GM23248 (cell line): ENCODE results near the gene VDAC1. TPM values are rescaled to one million over a fixed set of nuclear protein-coding genes. Genes with fewer than 3 reads are reported as not detected.
A peak's percentile ranks its signal among the peaks of the same experiment; 100 is the strongest.

Experiments used
- DNase-seq: peaks from one replicate; pipeline ENCODE4 v3.0.0-alpha.2; 2015
- H2AFZ ChIP-seq: fragments of 200-600 bp; sonication (generic); 2 replicates; pipeline ENCODE4 v1.6.1; 2016; ENCODE audit warnings: antibody characterized with exemption
- H3F3A ChIP-seq: fragments of 200-600 bp; sonication (generic); 2 replicates; pipeline ENCODE4 v1.6.1; 2016; ENCODE audit warnings: mild to moderate bottlenecking, antibody characterized with exemption, mixed run types; ENCODE audit not compliant: insufficient read depth
- H3K27ac ChIP-seq: fragments of 200-600 bp; sonication (generic); 2 replicates; pipeline ENCODE4 v1.5.1; 2016; ENCODE audit warnings: mild to moderate bottlenecking
- H3K27me3 ChIP-seq: fragments of 200-600 bp; sonication (generic); replicated peaks from 2 replicates; pipeline ENCODE4 v1.6.1; 2016; ENCODE audit warnings: mild to moderate bottlenecking; ENCODE audit not compliant: insufficient read depth
- H3K36me3 ChIP-seq: fragments of 200-600 bp; sonication (generic); 2 replicates; pipeline ENCODE4 v1.6.1; 2016; ENCODE audit warnings: low read depth, mild to moderate bottlenecking
- H3K4me1 ChIP-seq: fragments of 200-600 bp; sonication (generic); 2 replicates; pipeline ENCODE4 v1.6.1; 2016; ENCODE audit warnings: mild to moderate bottlenecking; ENCODE audit not compliant: insufficient read depth
- H3K4me2 ChIP-seq: fragments of 200-600 bp; sonication (generic); one replicate; pipeline ENCODE4 v1.6.1; 2016; ENCODE audit warnings: mild to moderate bottlenecking; ENCODE audit not compliant: unreplicated experiment
- H3K4me3 ChIP-seq: fragments of 200-600 bp; sonication (generic); 2 replicates; pipeline ENCODE4 v1.5.1; 2016; ENCODE audit warnings: mild to moderate bottlenecking
- H3K79me2 ChIP-seq: fragments of 200-600 bp; sonication (generic); 2 replicates; pipeline ENCODE4 v1.6.1; 2016; ENCODE audit warnings: mild to moderate bottlenecking; ENCODE audit not compliant: insufficient read depth
- H3K9ac ChIP-seq: fragments of 200-600 bp; sonication (generic); 2 replicates; pipeline ENCODE4 v1.6.1; 2016; ENCODE audit warnings: mild to moderate bottlenecking
- H3K9me2 ChIP-seq: fragments of 200-600 bp; sonication (generic); 2 replicates; pipeline ENCODE4 v1.6.1; 2016; ENCODE audit warnings: mixed run types, mild to moderate bottlenecking, moderate library complexity; ENCODE audit not compliant: insufficient read depth
- H3K9me3 ChIP-seq: fragments of 200-600 bp; sonication (generic); one replicate; pipeline ENCODE4 v1.6.1; 2017; ENCODE audit warnings: low read depth
- H4K20me1 ChIP-seq: fragments of 200-600 bp; sonication (generic); 2 replicates; pipeline ENCODE4 v1.6.0; 2016; ENCODE audit not compliant: insufficient read depth
- EZH2 ChIP-seq: fragments of 200-600 bp; sonication (generic); IDR thresholded peaks from 2 replicates; pipeline ENCODE4 v1.6.1; 2018; ENCODE audit warnings: antibody characterized with exemption, mild to moderate bottlenecking; ENCODE audit not compliant: insufficient read depth, poor library complexity, severe bottlenecking
- EZH2phosphoT487 ChIP-seq: fragments of 200-600 bp; sonication (generic); IDR thresholded peaks from 2 replicates; pipeline ENCODE4 v1.6.1; 2018; ENCODE audit warnings: antibody characterized with exemption, moderate library complexity, mild to moderate bottlenecking, low read depth; ENCODE audit not compliant: insufficient read depth
- WGBS, 2 experiments: methylation state at CpG; one replicate each; pipeline ENCODE4 v1.1.6; 2015 to 2017; ENCODE audit warnings: low lambda C conversion rate in 2 of 2, low coverage in 1 of 2; ENCODE audit errors: missing lambda C conversion rate in 2 of 2; 5-methylcytosine and 5-hydroxymethylcytosine counted together
- in situ Hi-C: fragments of 300-500 bp; cut with MboI; formaldehyde crosslinking; loops from 2 replicates; pipeline ENCODE4 v1.15.0; 2020
- polyA plus RNA-seq: library from polyadenylated mRNA; unstranded; fragments of >200 nt; fragmentation: Nextera tagmentation; extraction: Ambion mirVana; gene quantifications from 2 replicates; pipeline ENCODE4 v1.2.1, GENCODE V29; 2016
- total RNA-seq: library from RNA; depleted of rRNA; stranded (reverse); fragments of >200 nt; shearing (Covaris generic); gene quantifications from 2 replicates; pipeline ENCODE4 v1.2.3, GENCODE V29; 2014

Gene VDAC1
- total and polyA plus RNA-seq, 2 experiments from 2014 or later = 318 to 329 TPM

- no peak overlapping the region for H3K9ac ChIP-seq
- no peaks in the 10 kb centered on the region for H3K9me2 ChIP-seq
- H3K4me2 ChIP-seq = no peak overlapping the region
- H3K4me1 ChIP-seq = no peaks in the 10 kb centered on the region
- H3K4me3 ChIP-seq = no peak overlapping the region
- TF ChIP-seq EZH2phosphoT487 = no peak
- TF ChIP-seq EZH2 = no peak
- in situ Hi-C loops = loop anchor here (25.0 kb wide), 1 partner anchor 833 kb away; no protein-coding TSS in a partner anchor
- no peaks in the 10 kb centered on the region for H3K79me2 ChIP-seq
- WGBS, 2 experiments = 90 to 93% methylated on average over 3 of the region's 3 CpGs
- no peak overlapping the region for H3K27ac ChIP-seq
- H3K27me3 ChIP-seq = no peaks in the 10 kb centered on the region
- no peak overlapping the region for H2AFZ ChIP-seq
- no peak for DNase-seq
- no peaks in the 10 kb centered on the region for H3K9me3 ChIP-seq
- no peaks in the 10 kb centered on the region for H3K36me3 ChIP-seq
- H3F3A ChIP-seq = no peaks in the 10 kb centered on the region
- no peaks in the 10 kb centered on the region for H4K20me1 ChIP-seq
These were observed 59.2 kb downstream of the VDAC1 start for GRCh38 chr5:133945568-133945967.

DNA sequence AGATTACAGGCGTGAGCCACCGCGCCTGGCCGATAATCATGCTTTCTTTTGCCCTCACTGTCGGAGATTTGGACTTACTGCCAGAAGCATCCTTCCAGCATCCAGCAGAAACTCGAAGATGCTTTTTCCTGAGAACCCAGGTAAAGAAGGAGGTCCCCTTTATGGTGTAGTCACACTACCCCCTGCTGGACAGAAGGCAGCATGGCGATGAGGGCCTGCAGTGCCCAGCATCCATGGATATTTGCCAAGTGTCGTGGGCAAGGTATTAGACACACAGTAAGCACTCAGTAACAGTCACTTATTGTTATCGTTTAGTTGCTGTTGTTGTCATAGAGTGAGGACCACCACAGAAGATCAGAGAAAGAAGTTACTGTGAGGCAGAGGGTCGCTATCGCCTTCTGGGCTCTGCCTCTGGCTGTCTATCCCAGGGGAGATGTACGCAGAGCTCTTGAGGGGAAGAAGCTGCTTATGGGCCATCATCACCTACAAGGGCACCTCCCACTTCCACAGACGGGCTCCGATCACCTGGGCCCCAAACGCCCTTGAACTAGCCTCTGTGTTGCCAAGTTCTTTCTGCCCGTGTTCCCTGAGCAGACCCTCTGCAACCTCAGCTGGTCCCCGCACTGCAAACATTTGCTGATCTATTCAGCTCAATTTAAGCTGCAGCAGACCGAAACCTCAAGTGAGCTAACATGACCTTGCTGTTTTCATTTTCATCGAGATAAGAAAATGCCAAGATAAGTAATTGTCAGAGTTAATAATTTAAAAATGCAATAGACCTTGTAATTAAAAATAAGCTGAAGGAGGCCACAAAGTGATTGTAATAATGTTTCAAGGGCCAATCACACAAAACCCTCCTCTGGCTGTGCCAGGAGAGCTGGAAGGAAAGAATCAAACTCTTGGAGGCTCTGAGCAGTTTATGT lies 60.3 kb downstream of the VDAC1 start:
- Histone ChIP-seq H4K20me1 (no peaks in the 10 kb centered on the region), H3K4me2 (no peak overlapping the region), H3K36me3 (no peaks in the 10 kb centered on the region), H3F3A (no peaks in the 10 kb centered on the region), H3K27me3 (no peaks in the 10 kb centered on the region), H3K4me3 (no peak overlapping the region), H3K4me1 (no peaks in the 10 kb centered on the region), H3K9me3 (no peaks in the 10 kb centered on the region), H3K27ac (no peak overlapping the region), H2AFZ (no peak overlapping the region), H3K79me2 (no peaks in the 10 kb centered on the region), H3K9me2 (no peaks in the 10 kb centered on the region), H3K9ac (no peak overlapping the region)
- WGBS, 2 experiments = 44 to 47% methylated on average over 19 of the region's 19 CpGs
- TF ChIP-seq EZH2phosphoT487 (no peak), EZH2 (no peak)
- peak; percentile 72 for DNase-seq
- in situ Hi-C loops = loop anchor here (25.0 kb wide), 1 partner anchor 832 kb away; no protein-coding TSS in a partner anchor

DNA sequence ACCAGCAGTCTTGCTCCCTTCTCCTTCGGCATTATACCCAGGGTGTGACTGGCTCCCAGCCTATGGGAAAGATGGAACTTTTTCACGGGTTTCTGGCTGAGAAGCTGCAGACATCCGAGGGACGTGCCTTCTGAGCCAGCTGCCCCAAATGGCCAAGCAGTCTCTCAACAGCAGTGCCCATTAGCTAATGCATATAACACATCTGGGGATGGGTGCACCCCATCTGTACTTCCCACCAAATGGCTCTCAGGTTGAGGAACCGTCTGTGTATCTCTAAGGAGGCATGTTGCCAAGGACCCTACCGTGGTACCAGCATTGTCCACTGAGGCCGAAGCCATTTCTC lies 61.3 kb downstream of the VDAC1 start:
- Histone ChIP-seq H3K9ac (no peak overlapping the region), H3K4me1 (no peaks in the 10 kb centered on the region), H3K36me3 (no peaks in the 10 kb centered on the region), H3K4me2 (no peak overlapping the region), H3K9me3 (no peaks in the 10 kb centered on the region), H3K9me2 (no peaks in the 10 kb centered on the region), H3K4me3 (no peak overlapping the region), H4K20me1 (no peaks in the 10 kb centered on the region), H3K79me2 (no peaks in the 10 kb centered on the region), H2AFZ (no peak overlapping the region), H3K27ac (no peak overlapping the region), H3F3A (no peaks in the 10 kb centered on the region), H3K27me3 (no peaks in the 10 kb centered on the region)
- TF ChIP-seq EZH2phosphoT487 = no peak
- TF ChIP-seq EZH2 = no peak
- in situ Hi-C loops = loop anchor here (25.0 kb wide), 1 partner anchor 831 kb away; no protein-coding TSS in a partner anchor
- DNase-seq = no peak
- 46 to 60% methylated on average over 7 of the region's 7 CpGs for WGBS, 2 experiments

- no peaks in the 10 kb centered on the region for H3K9me3 ChIP-seq
- H3K36me3 ChIP-seq = no peaks in the 10 kb centered on the region
- H3F3A ChIP-seq = no peaks in the 10 kb centered on the region
- no peaks in the 10 kb centered on the region for H3K27me3 ChIP-seq
- WGBS, 2 experiments = 65 to 73% methylated on average over 11 of the region's 11 CpGs
- no peaks in the 10 kb centered on the region for H3K4me1 ChIP-seq
- peak; percentile 12 for DNase-seq
- in situ Hi-C loops = loop anchor here (25.0 kb wide), 1 partner anchor 831 kb away; no protein-coding TSS in a partner anchor
- H3K4me2 ChIP-seq = no peak overlapping the region
- H2AFZ ChIP-seq = no peak overlapping the region
- TF ChIP-seq EZH2phosphoT487 (no peak), EZH2 (no peak)
- no peak overlapping the region for H3K27ac ChIP-seq
- H4K20me1 ChIP-seq = no peaks in the 10 kb centered on the region
- no peak overlapping the region for H3K4me3 ChIP-seq
- H3K9me2 ChIP-seq = no peaks in the 10 kb centered on the region
- no peak overlapping the region for H3K9ac ChIP-seq
- no peaks in the 10 kb centered on the region for H3K79me2 ChIP-seq
These were observed 61.9 kb downstream of the VDAC1 start for GRCh38 chr5:133942614-133943474.
